HG03280 (cell line): ENCODE results near the gene C1QTNF6.

Experiments
- ATAC-seq: cut with Tn5 transposase; IDR thresholded peaks from one replicate; pipeline ENCODE4 v1.9.1; 2021; ENCODE audit warnings: mild to moderate bottlenecking, moderate library complexity; ENCODE audit not compliant: unreplicated experiment

Gene C1QTNF6

DNA sequence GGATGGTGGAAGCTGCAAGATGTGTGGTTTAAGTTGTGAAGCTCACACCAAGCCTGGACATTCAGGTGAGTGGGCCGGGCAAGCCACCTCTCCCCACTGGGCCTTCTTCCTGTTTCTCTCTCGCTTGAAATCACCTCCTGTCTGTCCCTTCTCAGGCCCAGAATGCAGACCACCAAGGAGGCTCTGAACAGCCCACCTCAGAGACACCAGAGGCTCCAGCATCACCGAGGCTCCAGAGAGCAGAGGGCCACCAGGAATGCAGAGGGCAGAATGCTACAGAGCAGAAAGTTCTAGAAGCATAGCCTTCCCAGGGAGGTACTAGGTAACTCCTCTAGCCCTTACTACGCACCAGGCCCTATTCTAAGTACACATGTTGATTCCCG lies 23.6 kb downstream of the C1QTNF6 start:
- no peak for ATAC-seq

DNA sequence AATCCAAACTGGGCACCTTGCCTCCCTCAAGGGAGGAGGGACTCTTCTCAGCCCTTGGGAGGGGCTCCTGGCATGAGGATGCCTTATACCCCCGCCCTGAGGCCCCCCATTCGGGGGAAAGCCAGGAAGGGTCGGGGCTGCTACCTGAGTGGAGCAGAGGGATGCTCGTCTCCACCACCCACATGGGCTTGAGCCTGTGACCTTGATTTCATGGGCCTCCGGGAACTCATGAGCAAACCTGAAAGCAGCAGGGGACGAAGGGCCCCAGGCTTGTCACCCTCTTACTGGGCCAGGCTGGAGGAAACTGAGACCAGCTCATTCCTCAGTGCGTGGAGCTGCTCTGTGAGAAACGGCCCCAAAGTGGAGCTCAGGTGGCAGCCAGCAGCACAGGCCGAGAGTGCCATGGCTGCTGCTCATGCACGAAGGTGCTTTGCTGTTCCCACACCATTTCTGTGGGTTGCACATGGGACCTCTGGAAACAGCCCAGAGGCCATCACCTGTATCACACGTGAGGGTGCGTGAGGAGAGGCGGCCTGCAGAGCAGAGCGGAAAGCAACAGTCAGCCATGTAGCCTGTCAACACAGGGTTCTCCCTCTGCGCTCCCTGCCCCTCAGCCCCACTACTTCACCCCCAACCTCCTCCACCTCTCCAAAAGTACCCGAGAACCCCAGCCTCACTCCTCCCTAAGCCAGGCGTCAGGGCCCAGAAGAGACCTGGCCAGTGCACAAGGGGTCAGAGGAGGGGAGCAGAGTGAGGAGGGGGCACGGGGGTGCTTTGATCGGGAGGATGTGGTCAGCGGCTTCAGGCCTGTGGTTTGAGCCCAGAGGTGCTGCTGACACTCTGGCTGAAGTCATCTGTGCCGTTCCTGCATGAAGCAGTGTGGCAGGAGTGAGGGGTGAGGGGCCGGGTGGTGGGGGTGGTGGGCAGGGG lies 24.2 kb downstream of the C1QTNF6 start:
- ATAC-seq: peak; percentile 31

DNA sequence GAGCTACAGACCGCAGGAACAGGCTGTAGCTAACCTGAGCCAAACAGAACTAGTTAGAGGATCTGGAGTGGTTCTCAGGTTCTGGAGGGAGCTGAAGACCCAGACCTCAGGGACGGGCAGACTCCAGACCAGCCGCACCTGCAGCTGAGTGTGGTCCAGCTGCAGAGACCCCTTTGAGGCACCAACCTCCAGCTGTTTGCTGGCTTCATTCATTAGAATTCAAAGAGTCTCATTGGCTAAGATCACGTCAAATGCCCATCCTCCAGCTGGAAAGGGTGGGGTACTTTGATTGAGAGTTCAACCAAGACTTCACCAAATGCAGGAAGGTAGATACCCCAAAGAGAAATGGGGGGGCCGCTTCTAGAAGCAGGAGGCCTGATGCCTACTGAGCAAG lies 25.0 kb downstream of the C1QTNF6 start:
- ATAC-seq: no peak

DNA sequence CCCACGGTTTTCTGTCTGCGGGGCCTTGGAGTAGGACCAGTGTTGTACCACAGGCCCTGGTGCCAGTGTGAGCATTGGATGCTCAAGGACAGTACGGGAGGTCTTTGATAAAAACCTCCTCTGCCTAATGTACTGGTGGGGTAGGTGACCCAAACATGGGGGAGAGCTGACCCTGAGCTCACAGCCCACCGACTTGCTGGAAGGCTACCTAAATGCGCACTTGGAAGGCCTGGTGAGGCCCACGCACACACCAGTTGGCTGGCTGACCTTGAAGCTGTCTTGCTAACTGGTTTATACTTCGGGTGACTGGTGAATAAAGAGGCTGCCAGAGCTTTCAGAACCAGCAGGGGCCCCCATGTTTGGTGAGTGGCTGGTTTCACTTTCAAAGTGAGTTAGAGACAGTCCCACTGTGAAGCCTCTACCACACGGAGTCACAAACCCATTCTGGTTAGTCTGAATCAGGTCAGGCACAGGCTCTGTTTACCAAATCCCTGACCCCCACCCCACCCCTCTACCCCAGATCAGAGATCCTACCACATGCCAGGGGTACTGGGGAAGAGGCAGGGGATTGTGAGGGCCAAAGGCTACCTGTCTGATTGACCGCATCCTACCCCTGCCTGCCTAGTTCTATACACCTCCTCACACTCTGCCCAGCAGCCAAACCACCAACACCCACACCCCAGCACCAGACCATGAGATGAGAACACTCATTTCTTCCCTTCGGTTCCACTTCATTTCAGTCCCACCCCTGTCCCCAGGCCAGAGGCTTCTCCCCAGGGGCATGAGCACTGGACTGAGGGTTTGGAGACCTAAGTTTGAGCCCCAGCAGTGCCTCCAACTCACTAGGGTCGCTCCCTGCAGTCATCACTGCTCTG lies 25.6 kb downstream of the C1QTNF6 start:
- ATAC-seq: peak; percentile 46

DNA sequence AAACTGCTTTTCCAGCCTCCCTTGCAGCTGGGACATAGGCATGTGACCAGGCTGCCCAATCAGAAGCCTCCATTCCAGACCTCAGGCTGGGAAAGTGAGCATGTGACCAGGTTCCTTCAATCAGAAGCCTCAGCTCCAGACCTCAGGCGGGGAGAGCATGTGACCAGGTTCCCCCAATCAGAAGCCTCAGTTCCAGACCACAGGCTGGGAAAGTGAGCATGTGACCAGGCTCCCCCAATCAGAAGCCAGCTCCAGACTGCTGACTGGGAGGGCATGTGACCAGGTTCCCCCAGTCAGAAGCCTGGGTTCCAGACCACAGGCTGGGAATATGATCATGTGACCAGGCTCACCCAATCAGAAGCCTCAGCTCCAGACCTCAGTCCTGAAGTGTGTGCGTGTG lies 26.6 kb downstream of the C1QTNF6 start:
- no peak for ATAC-seq

DNA sequence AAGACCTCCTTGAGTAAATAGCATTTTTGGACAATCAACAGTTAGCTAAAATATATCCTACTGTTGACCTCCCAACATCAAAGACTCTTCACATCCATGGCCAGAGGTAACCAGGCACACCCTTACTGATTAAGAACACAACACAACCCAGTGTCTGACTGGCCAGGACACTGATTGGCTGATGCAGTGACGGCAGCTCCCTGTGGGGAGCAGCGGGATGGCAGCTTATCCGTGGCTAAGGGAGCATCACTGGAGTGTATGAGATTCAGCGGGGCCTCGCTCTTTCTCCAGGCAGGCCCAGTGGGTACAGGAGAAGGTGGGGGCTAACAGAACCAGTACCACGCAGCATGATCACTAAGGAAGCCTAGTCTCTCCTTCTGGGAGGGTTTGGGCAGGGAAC lies 28.0 kb downstream of the C1QTNF6 start:
- no peak for ATAC-seq

DNA sequence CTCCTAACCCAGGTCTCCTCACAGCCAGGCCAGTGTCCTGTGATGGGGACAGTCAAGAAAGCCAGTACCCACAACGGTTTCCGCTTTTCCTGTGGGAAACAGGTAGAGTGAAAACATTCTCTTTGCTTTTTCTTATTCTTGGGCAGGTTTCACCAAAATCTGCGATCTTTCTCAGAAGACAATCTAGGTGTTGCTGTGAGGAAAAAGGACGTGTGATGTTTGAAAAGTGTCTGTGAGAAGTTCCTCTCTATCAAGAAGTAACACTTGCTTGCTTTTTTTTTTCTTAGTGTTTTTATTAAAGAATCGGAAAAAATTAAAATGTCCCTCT lies 29.1 kb downstream of the C1QTNF6 start:
- ATAC-seq: no peak

DNA sequence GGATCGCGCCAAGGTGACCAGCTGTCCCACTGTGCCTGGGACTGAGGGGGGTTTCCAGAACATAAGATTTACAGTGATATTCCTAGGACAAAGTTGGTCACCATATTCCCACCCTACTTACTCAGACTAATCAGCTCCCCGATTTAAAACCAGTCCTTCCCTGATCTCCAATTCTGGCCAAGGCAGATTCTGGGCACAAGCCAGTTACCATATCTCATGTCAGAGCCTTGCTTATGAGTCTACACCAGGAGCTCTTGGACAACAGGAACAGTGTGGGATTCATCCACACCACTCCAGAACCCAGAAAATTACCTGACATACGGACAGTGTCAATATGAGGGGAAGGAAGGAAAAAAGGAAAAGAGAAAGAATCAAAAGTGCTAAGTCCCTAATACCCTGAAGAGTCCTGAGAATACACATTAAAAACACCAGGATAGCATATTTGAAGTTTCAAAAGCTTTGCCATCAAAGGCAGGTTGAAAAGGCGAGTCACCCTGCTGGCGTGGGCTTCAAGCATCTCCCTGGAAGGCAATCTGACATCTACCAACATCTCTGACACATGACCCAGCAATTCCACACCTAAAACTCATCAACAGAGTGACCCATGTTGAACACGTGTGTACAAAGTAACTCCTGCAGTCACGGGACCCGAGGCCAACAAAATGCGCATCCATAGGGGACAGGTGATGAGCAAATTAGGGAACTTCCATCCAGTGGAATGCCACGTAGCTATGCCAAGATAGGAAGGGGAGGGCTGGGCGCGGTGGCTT lies 30.3 kb downstream of the C1QTNF6 start:
- ATAC-seq: no peak

DNA sequence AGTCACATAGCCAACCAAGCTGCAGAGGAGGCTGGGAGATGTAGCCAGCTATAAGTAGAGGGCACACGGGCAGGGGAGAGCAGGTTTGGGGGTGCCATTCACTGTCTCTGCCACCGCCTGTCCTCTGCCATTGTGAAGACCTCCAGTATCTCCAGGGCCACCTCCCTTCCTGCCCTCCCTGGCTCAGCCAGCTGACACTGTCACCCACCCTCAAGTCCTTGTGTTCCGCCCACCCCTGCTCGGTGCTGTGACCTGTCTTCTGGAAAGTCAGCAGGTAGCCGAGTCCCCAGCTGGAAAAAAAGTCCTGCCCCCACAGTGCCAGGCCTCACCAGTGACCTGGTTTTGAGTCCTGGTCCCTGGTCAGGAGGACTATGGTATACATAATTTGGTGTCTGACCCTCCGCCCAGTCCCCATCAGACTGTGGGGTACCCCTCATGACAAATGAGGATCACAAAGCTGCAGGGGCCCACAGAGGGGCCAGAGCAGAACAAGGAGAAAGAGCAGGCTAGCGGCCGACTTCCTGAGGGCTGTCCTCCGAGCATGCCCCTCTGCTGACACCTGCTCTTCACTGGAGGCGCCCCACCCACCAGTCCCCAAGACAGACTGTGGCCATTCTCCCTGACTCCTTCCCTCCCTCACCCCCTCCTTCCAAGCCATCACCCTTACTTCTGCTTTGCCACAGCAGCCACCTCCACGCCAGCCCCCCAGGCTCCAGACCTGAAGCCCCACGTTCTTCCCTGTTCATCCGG lies 31.2 kb downstream of the C1QTNF6 start:
- ATAC-seq: no peak

DNA sequence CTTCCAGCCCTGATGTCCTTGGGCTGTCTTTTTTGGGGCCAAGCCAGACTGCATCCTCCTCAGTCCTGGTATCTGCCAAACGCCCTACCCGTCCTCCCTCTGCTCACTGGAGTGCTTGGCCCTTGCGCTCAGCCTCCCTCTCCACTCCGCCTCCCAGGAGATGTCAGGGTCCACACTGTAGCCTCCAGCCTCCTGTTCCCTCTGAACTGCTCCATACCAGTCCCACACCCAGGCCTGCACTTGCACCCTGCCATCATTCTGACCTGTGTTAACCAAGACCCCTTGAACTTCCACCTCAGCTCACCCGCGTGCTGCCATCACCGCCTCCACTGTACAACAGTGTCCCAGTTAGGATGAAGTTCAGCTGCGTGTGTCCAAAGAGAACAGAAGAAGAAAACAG lies 32.1 kb downstream of the C1QTNF6 start:
- no peak for ATAC-seq

DNA sequence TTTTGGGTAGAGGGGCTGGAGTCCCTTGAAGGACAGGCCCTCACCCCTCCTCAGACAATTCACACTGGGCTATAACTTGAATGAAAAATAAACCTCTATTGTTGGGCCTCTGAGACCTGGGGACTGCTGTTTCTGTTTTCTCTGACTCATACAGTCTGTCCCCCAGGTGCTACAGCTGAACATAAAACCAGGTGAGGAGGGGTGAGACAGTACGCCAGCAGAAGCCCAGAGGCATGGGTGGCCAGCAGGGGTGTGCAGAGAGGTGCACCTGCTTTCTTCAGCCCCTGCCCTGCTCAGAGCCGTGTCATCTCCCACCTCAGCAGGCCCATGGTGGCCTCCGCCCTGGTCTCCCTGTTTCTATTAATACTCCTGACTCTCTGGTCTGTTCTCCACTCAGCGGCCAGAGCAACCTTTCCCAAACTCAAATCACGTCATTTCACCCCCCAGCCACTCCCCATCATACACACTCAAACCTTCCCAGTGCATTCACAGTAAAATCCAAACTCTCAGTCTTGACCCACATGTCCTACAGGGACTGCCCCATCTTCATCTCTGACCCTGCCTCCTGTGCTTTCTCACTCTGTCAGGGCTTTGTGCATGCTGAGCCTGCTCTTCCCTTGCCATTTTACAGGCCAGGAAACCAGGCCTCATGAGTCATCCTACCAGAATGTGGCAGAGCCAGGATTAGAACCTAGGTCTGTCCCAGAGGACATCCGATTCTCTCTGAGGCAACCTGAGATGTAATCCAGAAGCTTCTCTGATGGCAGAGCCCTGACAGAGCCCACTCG lies 32.9 kb downstream of the C1QTNF6 start:
- ATAC-seq: no peak

DNA sequence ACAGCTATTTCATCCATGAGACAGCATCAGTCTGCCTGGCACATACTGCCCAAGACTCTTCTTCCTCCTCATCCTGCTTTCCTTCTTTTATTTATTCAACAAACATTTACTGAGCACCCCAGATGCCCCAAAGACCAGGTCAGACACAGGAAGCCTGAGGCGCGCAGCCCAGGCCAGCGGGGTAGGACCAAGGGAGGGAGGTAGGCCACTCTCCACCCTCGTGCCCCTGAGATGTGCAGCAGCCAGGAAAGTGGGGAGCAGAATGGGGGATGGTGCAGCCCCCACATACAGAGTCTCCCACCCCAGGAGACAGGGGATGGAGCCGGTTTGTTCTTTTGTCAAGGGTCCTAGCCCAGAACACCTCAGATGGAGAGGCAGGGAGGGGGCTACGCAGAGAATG lies 34.1 kb downstream of the C1QTNF6 start:
- no peak for ATAC-seq

DNA sequence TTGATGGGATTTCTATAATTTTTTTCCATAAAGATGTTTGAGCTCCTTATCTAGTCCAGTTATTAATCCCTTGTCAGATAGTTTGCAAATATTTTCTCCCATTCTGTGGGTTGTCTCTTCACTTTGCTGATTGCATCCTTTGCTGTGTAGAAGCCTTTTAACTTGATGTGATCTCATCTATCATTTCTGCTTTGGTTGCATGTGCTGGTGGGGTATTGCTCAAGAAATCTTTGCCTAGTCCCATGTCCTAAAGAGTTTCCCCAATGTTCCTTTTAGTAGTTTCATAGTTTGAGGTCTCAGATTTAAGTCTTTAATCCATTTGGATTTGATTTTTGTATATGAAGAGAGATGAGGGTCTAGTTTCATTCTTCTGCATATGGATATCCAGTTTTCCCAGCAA lies 36.6 kb downstream of the C1QTNF6 start:
- no peak for ATAC-seq

DNA sequence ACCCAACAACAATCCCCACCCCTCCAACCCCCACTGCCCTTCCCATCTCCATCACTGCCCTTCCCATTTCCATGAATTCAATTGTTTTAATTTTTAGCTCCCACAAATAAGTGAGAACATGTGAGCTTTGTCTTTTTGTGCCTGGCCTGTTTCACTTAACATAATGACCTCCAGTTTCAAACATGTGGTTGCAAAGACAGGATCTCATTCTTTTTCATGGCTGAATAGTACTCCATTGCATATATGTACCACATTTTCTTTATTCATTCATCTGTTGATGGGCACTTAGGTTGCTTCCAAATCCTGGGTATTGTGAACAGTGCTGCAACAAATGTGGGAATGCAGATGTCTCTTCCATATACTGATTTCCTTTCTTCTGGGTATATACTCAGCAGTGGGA lies 37.3 kb downstream of the C1QTNF6 start:
- no peak for ATAC-seq

DNA sequence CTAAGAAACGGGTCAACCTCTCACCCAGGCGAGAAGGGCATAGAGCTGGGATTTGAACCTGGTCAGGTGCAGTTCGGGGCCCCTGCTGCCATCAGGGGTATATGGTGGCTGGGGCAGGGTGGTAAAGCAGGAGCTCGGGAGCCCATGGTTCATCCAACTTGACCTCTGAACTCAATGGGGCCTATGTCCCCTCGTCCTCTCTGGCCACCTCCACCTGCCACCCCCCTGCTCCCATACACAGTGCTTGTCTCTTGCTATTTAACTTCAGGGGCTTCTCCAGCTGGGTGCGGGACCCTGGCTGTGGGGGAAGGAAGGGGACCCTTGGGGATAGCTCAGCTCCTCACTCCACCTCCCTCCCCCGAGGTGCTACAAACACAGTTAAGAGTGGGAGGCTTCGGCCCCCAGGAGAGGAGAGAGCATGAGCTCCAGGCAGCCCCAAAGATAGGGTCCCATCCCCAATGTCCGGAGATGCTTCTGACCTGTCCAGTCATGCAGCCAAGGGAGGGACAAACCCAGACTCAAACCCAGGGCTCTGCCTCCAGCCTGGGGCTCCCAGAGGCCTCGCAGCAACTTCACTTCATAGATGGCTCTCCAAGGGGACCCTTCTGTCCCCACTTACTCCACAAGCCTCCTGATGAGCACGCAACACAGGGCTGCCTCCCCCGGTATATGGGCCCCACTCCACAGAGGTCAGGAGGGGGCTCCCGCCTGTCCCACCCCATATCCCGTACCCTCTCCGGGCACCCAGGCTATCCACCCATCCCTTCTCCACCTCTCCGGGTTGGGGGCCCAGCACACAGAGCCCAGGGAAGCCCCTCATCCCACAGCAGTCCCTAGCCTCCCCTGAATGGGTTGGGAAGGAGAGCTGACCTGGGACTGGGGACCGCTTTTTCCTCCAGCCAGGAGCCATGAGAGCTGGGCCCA lies 39.0 kb downstream of the C1QTNF6 start:
- ATAC-seq: no peak

DNA sequence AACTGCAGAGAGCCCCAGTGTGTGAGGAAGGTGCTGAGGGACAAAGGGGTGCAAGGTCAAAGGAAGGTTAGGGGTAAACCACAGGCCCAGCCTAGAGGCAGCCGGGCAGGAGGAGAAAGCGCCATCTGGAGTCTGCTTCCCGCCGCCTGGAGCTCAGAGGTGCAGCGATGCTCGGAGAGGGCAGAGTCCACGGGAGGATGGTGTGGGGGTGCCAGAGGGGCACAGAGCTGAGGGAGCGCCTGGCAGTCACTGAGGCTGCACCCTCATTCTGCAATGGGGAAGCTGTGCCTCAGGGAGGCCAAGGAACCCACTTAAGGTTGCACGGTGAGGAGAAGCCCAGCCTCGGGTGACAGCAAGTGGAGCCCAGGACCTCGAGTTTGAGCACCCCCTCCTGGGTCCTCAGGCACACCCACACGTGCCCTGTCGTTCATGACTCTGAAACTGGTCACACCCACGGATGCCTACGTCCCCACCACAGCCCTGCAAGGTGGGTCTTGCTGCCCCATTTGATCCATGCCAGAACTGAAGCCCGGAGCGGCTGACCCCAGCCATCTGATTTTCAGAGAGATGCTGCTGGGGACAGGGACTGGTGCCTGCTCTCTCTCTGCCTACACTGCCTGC lies 39.9 kb downstream of the C1QTNF6 start:
- ATAC-seq: no peak

DNA sequence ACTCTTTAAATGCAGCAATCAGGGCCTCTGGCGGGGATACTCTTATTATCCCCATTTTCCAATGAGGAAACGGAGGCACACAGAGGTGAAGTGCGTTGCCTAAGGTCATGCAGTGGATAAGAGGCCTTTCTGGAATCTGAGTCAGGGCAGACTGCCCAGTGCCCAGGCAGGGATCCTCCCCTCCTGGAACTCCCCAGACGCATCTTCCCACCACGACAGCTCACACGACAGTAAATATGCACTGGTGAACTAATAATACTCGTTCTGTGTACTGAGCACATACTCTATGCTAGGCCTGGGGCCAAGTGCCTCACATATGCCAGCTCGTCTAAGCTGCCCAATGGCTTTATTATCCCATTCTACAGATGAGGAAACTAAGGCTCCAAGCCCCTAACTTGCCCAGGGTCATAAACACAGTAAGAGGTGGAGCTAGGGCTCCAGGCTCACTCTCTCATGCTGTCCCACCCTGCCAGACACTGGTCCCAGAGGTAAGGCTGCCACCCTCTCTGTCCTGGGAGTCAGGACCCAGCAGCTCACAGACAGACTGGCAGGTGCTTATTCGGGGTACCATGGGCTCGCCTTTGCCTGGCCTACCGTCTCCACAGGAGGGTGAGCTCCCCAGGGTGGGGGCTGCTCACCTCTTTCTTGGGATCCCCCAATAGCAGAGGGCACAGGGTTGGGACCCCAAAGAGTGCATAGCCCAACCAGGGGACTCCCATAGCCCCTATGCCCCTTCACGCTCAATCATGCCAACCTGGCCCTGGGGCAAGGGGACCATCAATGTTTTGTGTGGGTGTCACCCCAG lies 40.7 kb downstream of the C1QTNF6 start:
- ATAC-seq: no peak
